HepG2 (cell line): ENCODE results near the gene SIAH2.

Experiments used
- ATF1 ChIP-seq: IDR thresholded peaks from 2 replicates; pipeline ENCODE4 v1.6.1; 2016; ENCODE audit warnings: mild to moderate bottlenecking, control low read depth
- DNMT1 ChIP-seq: sonication (generic); formaldehyde crosslinking; IDR thresholded peaks from 2 replicates; pipeline ENCODE4 v1.5.1; 2020; ENCODE audit warnings: mild to moderate bottlenecking, missing genetic modification reagents
- EP300 ChIP-seq, 3 experiments: sonication (generic) in 1 of 3; formaldehyde crosslinking in 1 of 3; IDR thresholded peaks; 2 replicates each; pipeline versions ENCODE4 v1.5.1 to v1.6.1; 2011 to 2020; ENCODE audit warnings: low read depth in 2 of 3, low read length in 2 of 3, borderline replicate concordance in 1 of 3, improper control_type of control experiment in 1 of 3, mild to moderate bottlenecking in 1 of 3, missing genetic modification reagents in 1 of 3, moderate library complexity in 1 of 3
- KDM5B ChIP-seq: sonication (generic); formaldehyde crosslinking; IDR thresholded peaks from 2 replicates; pipeline ENCODE4 v1.4.0; 2020; ENCODE audit warnings: missing genetic modification reagents, mild to moderate bottlenecking, borderline replicate concordance
- NCOR1 ChIP-seq: fragments of 200-600 bp; sonication (generic); IDR thresholded peaks from 2 replicates; pipeline ENCODE4 v1.7.0; 2017; ENCODE audit warnings: antibody characterized with exemption, low read length, borderline replicate concordance
- SMAD3 ChIP-seq: sonication (generic); formaldehyde crosslinking; IDR thresholded peaks from 2 replicates; pipeline ENCODE4 v1.4.0; 2020; ENCODE audit warnings: missing genetic modification reagents
- TF ChIP-seq, protein P1 (sequence below): sonication (generic); formaldehyde crosslinking; IDR thresholded peaks from 2 replicates; pipeline ENCODE4 v1.5.0; 2020; ENCODE audit warnings: mild to moderate bottlenecking, missing genetic modification reagents, moderate library complexity
- TF ChIP-seq, protein P2 (sequence below): IDR thresholded peaks from 2 replicates; pipeline ENCODE4 v1.6.1; 2012; ENCODE audit warnings: low read length, improper control_type of control experiment
- TF ChIP-seq, protein P3 (sequence below): sonication (generic); formaldehyde crosslinking; IDR thresholded peaks from 2 replicates; pipeline ENCODE4 v1.4.0; 2020; ENCODE audit warnings: missing genetic modification reagents, borderline replicate concordance
- TF ChIP-seq, protein P4 (sequence below): sonication (generic); formaldehyde crosslinking; IDR thresholded peaks from 2 replicates; pipeline ENCODE4 v1.8.0; 2022; ENCODE audit warnings: mild to moderate bottlenecking, missing genetic modification reagents, borderline replicate concordance

DNA sequence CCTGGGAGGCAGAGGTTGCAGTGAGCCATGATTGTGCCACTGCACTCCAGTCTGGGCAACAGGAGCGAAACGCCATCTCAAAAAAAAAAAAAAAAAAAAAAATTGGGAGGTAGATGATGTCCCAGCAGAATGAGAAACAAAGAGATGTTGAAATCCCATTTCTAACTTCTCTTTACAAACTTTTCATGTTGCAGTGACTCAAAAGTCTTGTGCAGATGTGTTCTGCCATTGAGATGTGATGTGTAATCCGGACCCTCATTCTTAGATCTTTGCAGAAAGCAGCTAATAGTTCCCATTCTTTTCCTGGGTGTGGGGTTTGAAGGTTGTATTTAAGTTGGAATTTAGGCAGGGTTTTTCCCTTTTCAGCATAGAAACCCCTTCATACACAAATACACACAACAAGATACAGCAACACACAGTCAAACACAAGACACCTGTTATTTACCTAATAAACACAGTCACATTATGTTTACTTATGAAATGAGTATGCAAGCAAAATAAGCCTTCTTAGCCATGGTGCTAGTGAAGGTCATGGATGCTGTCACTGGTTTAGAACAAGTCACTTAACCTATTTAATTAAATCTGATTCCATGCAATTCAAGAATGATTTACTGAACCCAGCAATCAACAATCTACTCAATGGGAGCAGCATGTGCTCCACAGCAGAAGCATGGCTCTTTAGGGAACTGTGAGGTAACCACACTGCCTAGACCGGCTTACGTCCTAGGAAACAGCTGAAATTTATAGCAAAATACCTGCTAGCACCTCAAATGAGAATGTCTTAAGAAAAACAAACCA lies 14.9 kb downstream of the SIAH2 start:
- TF ChIP-seq, protein P1, sequence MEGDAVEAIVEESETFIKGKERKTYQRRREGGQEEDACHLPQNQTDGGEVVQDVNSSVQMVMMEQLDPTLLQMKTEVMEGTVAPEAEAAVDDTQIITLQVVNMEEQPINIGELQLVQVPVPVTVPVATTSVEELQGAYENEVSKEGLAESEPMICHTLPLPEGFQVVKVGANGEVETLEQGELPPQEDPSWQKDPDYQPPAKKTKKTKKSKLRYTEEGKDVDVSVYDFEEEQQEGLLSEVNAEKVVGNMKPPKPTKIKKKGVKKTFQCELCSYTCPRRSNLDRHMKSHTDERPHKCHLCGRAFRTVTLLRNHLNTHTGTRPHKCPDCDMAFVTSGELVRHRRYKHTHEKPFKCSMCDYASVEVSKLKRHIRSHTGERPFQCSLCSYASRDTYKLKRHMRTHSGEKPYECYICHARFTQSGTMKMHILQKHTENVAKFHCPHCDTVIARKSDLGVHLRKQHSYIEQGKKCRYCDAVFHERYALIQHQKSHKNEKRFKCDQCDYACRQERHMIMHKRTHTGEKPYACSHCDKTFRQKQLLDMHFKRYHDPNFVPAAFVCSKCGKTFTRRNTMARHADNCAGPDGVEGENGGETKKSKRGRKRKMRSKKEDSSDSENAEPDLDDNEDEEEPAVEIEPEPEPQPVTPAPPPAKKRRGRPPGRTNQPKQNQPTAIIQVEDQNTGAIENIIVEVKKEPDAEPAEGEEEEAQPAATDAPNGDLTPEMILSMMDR (CRISPR knock-in tag) = no peak
- no peak for TF ChIP-seq DNMT1
- TF ChIP-seq SMAD3 (CRISPR knock-in tag) = no peak
- TF ChIP-seq, protein P2, sequence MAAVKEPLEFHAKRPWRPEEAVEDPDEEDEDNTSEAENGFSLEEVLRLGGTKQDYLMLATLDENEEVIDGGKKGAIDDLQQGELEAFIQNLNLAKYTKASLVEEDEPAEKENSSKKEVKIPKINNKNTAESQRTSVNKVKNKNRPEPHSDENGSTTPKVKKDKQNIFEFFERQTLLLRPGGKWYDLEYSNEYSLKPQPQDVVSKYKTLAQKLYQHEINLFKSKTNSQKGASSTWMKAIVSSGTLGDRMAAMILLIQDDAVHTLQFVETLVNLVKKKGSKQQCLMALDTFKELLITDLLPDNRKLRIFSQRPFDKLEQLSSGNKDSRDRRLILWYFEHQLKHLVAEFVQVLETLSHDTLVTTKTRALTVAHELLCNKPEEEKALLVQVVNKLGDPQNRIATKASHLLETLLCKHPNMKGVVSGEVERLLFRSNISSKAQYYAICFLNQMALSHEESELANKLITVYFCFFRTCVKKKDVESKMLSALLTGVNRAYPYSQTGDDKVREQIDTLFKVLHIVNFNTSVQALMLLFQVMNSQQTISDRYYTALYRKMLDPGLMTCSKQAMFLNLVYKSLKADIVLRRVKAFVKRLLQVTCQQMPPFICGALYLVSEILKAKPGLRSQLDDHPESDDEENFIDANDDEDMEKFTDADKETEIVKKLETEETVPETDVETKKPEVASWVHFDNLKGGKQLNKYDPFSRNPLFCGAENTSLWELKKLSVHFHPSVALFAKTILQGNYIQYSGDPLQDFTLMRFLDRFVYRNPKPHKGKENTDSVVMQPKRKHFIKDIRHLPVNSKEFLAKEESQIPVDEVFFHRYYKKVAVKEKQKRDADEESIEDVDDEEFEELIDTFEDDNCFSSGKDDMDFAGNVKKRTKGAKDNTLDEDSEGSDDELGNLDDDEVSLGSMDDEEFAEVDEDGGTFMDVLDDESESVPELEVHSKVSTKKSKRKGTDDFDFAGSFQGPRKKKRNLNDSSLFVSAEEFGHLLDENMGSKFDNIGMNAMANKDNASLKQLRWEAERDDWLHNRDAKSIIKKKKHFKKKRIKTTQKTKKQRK = no peak
- no peak for TF ChIP-seq KDM5B (CRISPR knock-in tag)
- TF ChIP-seq, protein P3, sequence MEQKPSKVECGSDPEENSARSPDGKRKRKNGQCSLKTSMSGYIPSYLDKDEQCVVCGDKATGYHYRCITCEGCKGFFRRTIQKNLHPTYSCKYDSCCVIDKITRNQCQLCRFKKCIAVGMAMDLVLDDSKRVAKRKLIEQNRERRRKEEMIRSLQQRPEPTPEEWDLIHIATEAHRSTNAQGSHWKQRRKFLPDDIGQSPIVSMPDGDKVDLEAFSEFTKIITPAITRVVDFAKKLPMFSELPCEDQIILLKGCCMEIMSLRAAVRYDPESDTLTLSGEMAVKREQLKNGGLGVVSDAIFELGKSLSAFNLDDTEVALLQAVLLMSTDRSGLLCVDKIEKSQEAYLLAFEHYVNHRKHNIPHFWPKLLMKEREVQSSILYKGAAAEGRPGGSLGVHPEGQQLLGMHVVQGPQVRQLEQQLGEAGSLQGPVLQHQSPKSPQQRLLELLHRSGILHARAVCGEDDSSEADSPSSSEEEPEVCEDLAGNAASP (CRISPR knock-in tag) = no peak
- TF ChIP-seq EP300 (IDR thresholded peaks at IDR 0.05; ENCODE audit: low read depth in 2 of 2, low read length in 2 of 2) = no peak
- TF ChIP-seq EP300 (CRISPR knock-in tag; IDR thresholded peaks at IDR 0.05; ENCODE audit: borderline replicate concordance) = no peak
- TF ChIP-seq, protein P4, sequence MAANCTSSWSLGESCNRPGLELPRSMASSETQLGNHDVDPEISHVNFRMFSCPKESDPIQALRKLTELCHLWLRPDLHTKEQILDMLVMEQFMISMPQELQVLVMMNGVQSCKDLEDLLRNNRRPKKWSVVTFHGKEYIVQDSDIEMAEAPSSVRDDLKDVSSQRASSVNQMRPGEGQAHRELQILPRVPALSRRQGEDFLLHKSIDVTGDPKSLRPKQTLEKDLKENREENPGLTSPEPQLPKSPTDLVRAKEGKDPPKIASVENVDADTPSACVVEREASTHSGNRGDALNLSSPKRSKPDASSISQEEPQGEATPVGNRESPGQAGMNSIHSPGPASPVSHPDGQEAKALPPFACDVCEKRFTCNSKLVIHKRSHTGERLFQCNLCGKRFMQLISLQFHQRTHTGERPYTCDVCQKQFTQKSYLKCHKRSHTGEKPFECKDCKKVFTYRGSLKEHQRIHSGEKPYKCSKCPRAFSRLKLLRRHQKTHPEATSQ = no peak
- TF ChIP-seq ATF1 (CRISPR knock-in tag) = no peak
- no peak for TF ChIP-seq NCOR1
